OCI-LY7 (cell line): Measurements from ENCODE around the gene SLC6A17.

ENCODE experiments used
- CTCF ChIP-seq: fragments of 200-600 bp; sonication (generic); conservative IDR thresholded peaks from 2 replicates; pipeline ENCODE4 v1.5.1; 2014; ENCODE audit warnings: mild to moderate bottlenecking, antibody characterized with exemption, low read length, moderate library complexity, mixed read lengths
- EZH2phosphoT487 ChIP-seq: fragments of 200-600 bp; sonication (generic); IDR thresholded peaks from 2 replicates; pipeline ENCODE4 v1.6.1; 2018; ENCODE audit warnings: low read depth, borderline replicate concordance, mild to moderate bottlenecking, mixed run types, antibody characterized with exemption, low read length, moderate library complexity, mixed read lengths

DNA sequence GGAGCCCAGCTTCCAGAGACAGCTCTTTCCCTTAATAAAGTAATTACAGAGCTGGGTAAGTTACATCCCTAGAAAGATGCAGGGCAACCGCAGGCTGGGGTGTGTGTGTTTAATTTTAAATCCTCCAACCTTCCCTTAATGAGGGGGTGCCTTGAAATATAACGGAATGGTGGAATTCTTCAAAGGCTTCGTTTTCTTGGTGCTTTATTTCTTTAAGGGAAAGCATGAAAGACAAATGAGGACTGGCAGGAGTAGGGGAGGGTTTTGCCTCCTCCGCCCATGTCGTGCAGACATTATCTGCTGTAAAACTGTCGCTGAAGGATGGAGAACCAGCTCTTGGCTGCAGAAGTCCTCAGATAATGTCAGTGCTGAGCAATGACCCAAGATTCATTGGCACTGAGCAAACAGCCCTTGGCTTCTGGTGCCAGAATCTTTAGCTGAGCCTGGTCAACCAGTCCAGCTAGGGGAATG, 15.5 kb downstream of the SLC6A17 start:
- TF ChIP-seq CTCF (no peak), EZH2phosphoT487 (no peak)
